Heart left ventricle (tissue), 16 donors: ENCODE data around the gene HSD17B2. TPM values are rescaled to one million over a fixed set of nuclear protein-coding genes. Genes with fewer than 3 reads are reported as not detected.

Experiments used
- ATAC-seq, 4 donors: fragments of 200-7000 bp; cut with Tn5 transposase; one replicate each; pipeline ENCODE4 v1.9.1; 2020 to 2022; ENCODE audit warnings: moderate library complexity in 4 of 4, mild to moderate bottlenecking in 3 of 4, moderate number of reproducible peaks in 1 of 4
- DNase-seq, 5 donors: peaks; one replicate each; pipeline ENCODE4 v3.0.0-alpha.2; 2020
- H3K27ac ChIP-seq, 12 donors: fragments of 200-600 bp; sonication (generic) in 4 of 12; one replicate each; pipeline versions ENCODE4 v1.5.0 to v1.8.0; 2016 to 2022; ENCODE audit warnings: mild to moderate bottlenecking in 2 of 12
- H3K27me3 ChIP-seq, 9 donors: fragments of 200-600 bp; sonication (generic) in 2 of 9; one replicate each; pipeline versions ENCODE4 v1.5.1 to v1.8.0; 2016 to 2022; ENCODE audit warnings: mild to moderate bottlenecking in 3 of 9
- H3K36me3 ChIP-seq, 9 donors: fragments of 200-600 bp; sonication (generic) in 2 of 9; one replicate each; pipeline versions ENCODE4 v1.5.0 to v1.8.0; 2018 to 2022; ENCODE audit warnings: mild to moderate bottlenecking in 2 of 9
- H3K4me1 ChIP-seq, 12 donors: fragments of 200-600 bp; sonication (generic) in 4 of 12; one replicate each; pipeline versions ENCODE4 v1.5.0 to v1.8.0; 2016 to 2022; ENCODE audit warnings: mild to moderate bottlenecking in 3 of 12
- H3K4me3 ChIP-seq, 12 donors: fragments of 200-600 bp; sonication (generic) in 4 of 12; one replicate each; pipeline versions ENCODE4 v1.5.0 to v1.8.0; 2017 to 2022; ENCODE audit warnings: mild to moderate bottlenecking in 9 of 12, moderate library complexity in 4 of 12
- H3K9me3 ChIP-seq, 12 donors: fragments of 200-600 bp; sonication (generic) in 4 of 12; one replicate each; pipeline versions ENCODE4 v1.5.0 to v1.8.0; 2016 to 2022; ENCODE audit warnings: mild to moderate bottlenecking in 1 of 12
- POLR2A ChIP-seq, 2 donors: fragments of 450-650 bp; IDR thresholded peaks; one replicate each; pipeline ENCODE4 v1.6.1; 2017; ENCODE audit warnings: antibody characterized with exemption in 2 of 2, mild to moderate bottlenecking in 2 of 2, moderate library complexity in 2 of 2
- WGBS, 4 donors: extraction: QIAGEN DNeasy Blood & Tissue Kit in 2 of 4; methylation state at CpG; one replicate each; pipeline versions ENCODE4 v1.1.5 to v1.1.7; 2013 to 2018; 5-methylcytosine and 5-hydroxymethylcytosine counted together
- intact Hi-C, 10 donors: fragments of 100-400 bp; cut with DNase I; formaldehyde crosslinking; loops; one replicate each; pipeline versions ENCODE4 v1.11.1 to v1.14.2; 2022
- polyA plus RNA-seq, 2 donors: library from polyadenylated mRNA; stranded (reverse); fragments of 200-250 nt; gene quantifications; one replicate each; pipeline ENCODE4 v1.2.3, GENCODE V29; 2013
- total RNA-seq, 9 donors: library from RNA; depleted of rRNA in 2 of 9; stranded (reverse); fragments of >200 nt in 2 of 9; fragmentation: NEBNext Ultra II Directional in 3 of 9; extraction: Animal tissue kit (Norgen Biotek cat#: 25700) in 3 of 9; gene quantifications; one replicate each; pipeline versions ENCODE4 v1.1.0 to v1.2.4, GENCODE V29; 2016 to 2023
- TF ChIP-seq, protein P1 (sequence below), 12 donors: fragments of 200-600 bp; sonication (generic) in 4 of 12; IDR thresholded peaks; one replicate each; pipeline versions ENCODE4 v1.5.0 to v1.8.0; 2018 to 2022; ENCODE audit warnings: antibody characterized with exemption in 12 of 12, mild to moderate bottlenecking in 5 of 12
- donor health status: ischemic (EF 13 %, LVEDD 7.1; RV severe dilation, severe dysfunction).
- donor health status: healthy with polysubstance abuse.
- donor health status: DM: no; HTN: yes; CAD: no.
- donor health status: DM: no; HTN: no; CAD: no.
- donor health status: ischemic (EF 25% LVEDD 6.9; RV normal size, moderate dysfunction).
- donor health status: ischemic (EF 25% LVEDD 5.7; RV mildly dilated, moderate dysfunction).
- donor health status: healthy.
- donor health status: DM: yes; HTN: yes; CAD: no.
- donor health status: ischemic (EF 35%, LVEDD 5.7; RV mildly dilated, moderate dysfunction).
- donor health status: nonischemic (EF 11% LVEDD 7.7; RV severe dilation, severe dysfunction).
- donor health status: DM: yes; HTN: yes; CAD: no.
- donor health status: PGD.
- donor health status: ischemic (EF 29% LVEDD 5.4; RV normal size, mild dysfunction).
- donor health status: nonischemic (EF 23%, LVEDD 6.1; RV moderate dilation, normal function).

HSD17B2 gene
- total and polyA plus RNA-seq, 11 donors = 0.11 TPM; not detected in 10

DNA sequence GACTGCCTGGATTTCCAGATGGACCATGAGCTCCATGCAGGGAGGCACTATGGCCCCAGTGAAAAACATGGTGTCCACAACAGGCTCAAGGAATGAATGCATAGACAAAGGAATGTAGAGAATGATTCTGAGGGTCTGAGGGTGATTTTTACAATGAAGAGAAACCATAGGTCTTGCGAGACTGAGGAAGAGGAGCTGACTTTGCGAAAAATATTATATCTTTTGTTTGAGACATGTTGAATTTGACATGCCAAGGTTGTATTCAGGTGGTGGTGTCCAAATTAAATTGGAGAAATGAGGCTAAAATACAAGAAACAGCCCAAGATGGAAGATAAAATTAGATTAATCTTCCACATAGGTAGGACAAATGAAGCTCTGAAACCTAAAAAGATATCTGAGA lies 12.7 kb downstream of the HSD17B2 start:
- H3K4me3 ChIP-seq = no peak overlapping the region
- no peak for DNase-seq
- no peak for ATAC-seq
- intact Hi-C loops = loop anchor here in 2 of 10 donors (2.0 to 10.0 kb wide), 2 partner anchors 27 to 177 kb away; no protein-coding TSS in a partner anchor
- H3K9me3 ChIP-seq = no peaks in the 10 kb centered on the region
- WGBS, 4 donors = 93 to 96% (median 94%) methylated on average over 2 of the region's 2 CpGs
- peaks cover 0 to 27% (median 3%) of the 10 kb centered on the region in 9 donors for H3K27me3 ChIP-seq
- TF ChIP-seq, protein P1, sequence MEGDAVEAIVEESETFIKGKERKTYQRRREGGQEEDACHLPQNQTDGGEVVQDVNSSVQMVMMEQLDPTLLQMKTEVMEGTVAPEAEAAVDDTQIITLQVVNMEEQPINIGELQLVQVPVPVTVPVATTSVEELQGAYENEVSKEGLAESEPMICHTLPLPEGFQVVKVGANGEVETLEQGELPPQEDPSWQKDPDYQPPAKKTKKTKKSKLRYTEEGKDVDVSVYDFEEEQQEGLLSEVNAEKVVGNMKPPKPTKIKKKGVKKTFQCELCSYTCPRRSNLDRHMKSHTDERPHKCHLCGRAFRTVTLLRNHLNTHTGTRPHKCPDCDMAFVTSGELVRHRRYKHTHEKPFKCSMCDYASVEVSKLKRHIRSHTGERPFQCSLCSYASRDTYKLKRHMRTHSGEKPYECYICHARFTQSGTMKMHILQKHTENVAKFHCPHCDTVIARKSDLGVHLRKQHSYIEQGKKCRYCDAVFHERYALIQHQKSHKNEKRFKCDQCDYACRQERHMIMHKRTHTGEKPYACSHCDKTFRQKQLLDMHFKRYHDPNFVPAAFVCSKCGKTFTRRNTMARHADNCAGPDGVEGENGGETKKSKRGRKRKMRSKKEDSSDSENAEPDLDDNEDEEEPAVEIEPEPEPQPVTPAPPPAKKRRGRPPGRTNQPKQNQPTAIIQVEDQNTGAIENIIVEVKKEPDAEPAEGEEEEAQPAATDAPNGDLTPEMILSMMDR (IDR thresholded peaks at IDR 0.05) = no peak
- no peak for TF ChIP-seq POLR2A (IDR thresholded peaks at IDR 0.05)
- H3K36me3 ChIP-seq = no peaks in the 10 kb centered on the region
- H3K4me1 ChIP-seq = no peaks in the 10 kb centered on the region
- no peak overlapping the region for H3K27ac ChIP-seq

DNA sequence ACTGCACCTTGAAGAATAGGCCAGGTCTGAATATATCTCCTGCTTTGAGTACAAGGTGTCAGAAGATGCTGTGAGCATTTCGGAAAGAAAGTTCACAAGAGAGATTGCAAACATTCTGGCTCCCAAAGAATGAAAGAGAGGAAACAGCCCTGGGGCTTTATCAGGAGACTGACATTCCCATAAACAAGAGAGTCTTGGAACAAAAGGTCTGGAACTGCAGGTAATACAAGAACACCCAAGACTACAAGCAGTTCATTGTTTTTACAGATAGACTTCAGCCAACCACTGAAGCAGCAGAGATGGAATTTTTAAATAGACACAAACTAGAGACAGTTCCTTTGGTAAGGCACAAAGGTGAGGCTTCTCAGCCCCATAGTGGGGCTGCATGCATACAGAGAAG lies 14.4 kb downstream of the HSD17B2 start:
- DNase-seq (no peak), ATAC-seq (no peak)
- no peak overlapping the region for H3K27ac ChIP-seq
- no peaks in the 10 kb centered on the region for H3K4me1 ChIP-seq
- H3K36me3 ChIP-seq = no peaks in the 10 kb centered on the region
- no peaks in the 10 kb centered on the region for H3K9me3 ChIP-seq
- H3K4me3 ChIP-seq = no peak overlapping the region
- TF ChIP-seq, protein P1 (IDR thresholded peaks at IDR 0.05) = no peak
- TF ChIP-seq POLR2A (IDR thresholded peaks at IDR 0.05) = no peak
- 73 to 91% (median 77%) methylated on average over 1 of the region's 1 CpG for WGBS, 4 donors
- intact Hi-C loops = loop anchor here in 2 of 10 donors (2.0 to 10.0 kb wide), 2 partner anchors 25 to 175 kb away; no protein-coding TSS in a partner anchor
- peaks cover 0 to 27% (median 3%) of the 10 kb centered on the region in 9 donors for H3K27me3 ChIP-seq

- Histone ChIP-seq H3K36me3 (no peaks in the 10 kb centered on the region), H3K27me3 (peaks cover 0 to 27% (median 1%) of the 10 kb centered on the region in 9 donors), H3K9me3 (no peaks in the 10 kb centered on the region), H3K27ac (no peak overlapping the region), H3K4me3 (no peak overlapping the region), H3K4me1 (peaks cover 0 to 3% (median 0%) of the 10 kb centered on the region in 12 donors)
- TF ChIP-seq, protein P1 (IDR thresholded peaks at IDR 0.05) = no peak
- no peak for TF ChIP-seq POLR2A (IDR thresholded peaks at IDR 0.05)
- no peak for DNase-seq
- WGBS, 4 donors = 55 to 73% (median 61%) methylated on average over 3 of the region's 3 CpGs
- ATAC-seq = no peak
- intact Hi-C loops = no loop called here
These were observed 15.5 kb downstream of the HSD17B2 start for GRCh38 chr16:82050506-82050905.

- ATAC-seq (no peak), DNase-seq (no peak)
- TF ChIP-seq, protein P1 (IDR thresholded peaks at IDR 0.05) = no peak
- no peak for TF ChIP-seq POLR2A (IDR thresholded peaks at IDR 0.05)
- intact Hi-C loops = no loop called here
- H3K27me3 ChIP-seq = peaks cover 0 to 24% (median 0%) of the 10 kb centered on the region in 9 donors
- no peak overlapping the region for H3K27ac ChIP-seq
- H3K4me1 ChIP-seq = peaks cover 0 to 5% (median 0%) of the 10 kb centered on the region in 12 donors
- no peaks in the 10 kb centered on the region for H3K9me3 ChIP-seq
- WGBS, 4 donors = 81 to 90% (median 83%) methylated on average over 4 of the region's 4 CpGs
- no peak overlapping the region for H3K4me3 ChIP-seq
- H3K36me3 ChIP-seq = no peaks in the 10 kb centered on the region
These were observed 15.9 kb downstream of the HSD17B2 start for GRCh38 chr16:82050909-82051357.
